ENCODE data around the gene SPATA16. TPM values are rescaled to one million over a fixed set of nuclear protein-coding genes. Genes with fewer than 3 reads are reported as not detected.
A peak's percentile ranks its signal among the peaks of the same experiment; 100 is the strongest.

The SPATA16 gene
- total and polyA plus RNA-seq, 2 experiments from 2014 or later, result not detected

DNA sequence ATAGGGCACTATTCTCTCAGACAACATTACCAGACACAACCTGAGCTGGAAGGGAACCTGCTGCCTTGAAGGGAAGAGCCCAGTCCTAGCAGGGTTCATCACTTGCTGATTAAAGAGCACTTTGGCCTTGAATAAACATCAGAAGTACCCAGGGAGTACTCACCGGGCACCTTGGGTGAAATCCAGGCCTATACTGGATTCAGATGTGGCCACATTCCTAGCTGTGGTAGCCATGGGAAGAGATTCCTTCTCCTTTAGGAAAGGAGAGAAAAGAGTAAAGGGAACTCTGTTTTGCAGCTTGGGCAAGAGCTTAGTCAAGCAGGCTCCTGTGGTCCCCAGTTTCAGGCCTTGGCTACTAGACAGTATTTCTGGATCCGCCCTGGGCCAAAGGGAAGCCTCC is 195.0 kb downstream of the SPATA16 start:
- Histone ChIP-seq H4K20me1 (replicated peaks; ENCODE audit: insufficient read depth) (no peaks in the 10 kb centered on the region), H3K4me2 (no peak overlapping the region), H3K4me3 (no peak overlapping the region), H3K27ac (ENCODE audit: low read depth) (no peak overlapping the region), H3K9me2 (ENCODE audit: insufficient read depth) (no peaks in the 10 kb centered on the region), H3K27me3 (ENCODE audit: insufficient read depth) (no peaks in the 10 kb centered on the region), H2AFZ (no peak overlapping the region), H3K79me2 (replicated peaks; ENCODE audit: insufficient read depth) (no peaks in the 10 kb centered on the region), H3F3A (replicated peaks; ENCODE audit: low read depth) (no peaks in the 10 kb centered on the region), H3K4me1 (ENCODE audit: insufficient read depth) (peaks cover 5% of the 10 kb centered on the region; the same call in 1 of the 2 replicates), H3K36me3 (ENCODE audit: insufficient read depth) (no peaks in the 10 kb centered on the region)
- no peak for TF ChIP-seq CREB1 (CRISPR knock-in tag; IDR thresholded peaks at IDR 0.05; ENCODE audit: low read depth)
- no peak for TF ChIP-seq POLR2AphosphoS5 (IDR thresholded peaks at IDR 0.05; ENCODE audit: low read depth)
- no peak for TF ChIP-seq JUNB (IDR thresholded peaks at IDR 0.05; ENCODE audit: unreplicated experiment)
- TF ChIP-seq, protein P1, sequence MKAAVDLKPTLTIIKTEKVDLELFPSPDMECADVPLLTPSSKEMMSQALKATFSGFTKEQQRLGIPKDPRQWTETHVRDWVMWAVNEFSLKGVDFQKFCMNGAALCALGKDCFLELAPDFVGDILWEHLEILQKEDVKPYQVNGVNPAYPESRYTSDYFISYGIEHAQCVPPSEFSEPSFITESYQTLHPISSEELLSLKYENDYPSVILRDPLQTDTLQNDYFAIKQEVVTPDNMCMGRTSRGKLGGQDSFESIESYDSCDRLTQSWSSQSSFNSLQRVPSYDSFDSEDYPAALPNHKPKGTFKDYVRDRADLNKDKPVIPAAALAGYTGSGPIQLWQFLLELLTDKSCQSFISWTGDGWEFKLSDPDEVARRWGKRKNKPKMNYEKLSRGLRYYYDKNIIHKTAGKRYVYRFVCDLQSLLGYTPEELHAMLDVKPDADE (IDR thresholded peaks at IDR 0.05), result no peak
- no peak for TF ChIP-seq ZNF114 (CRISPR knock-in tag; IDR thresholded peaks at IDR 0.05)
- TF ChIP-seq STAT1 (IDR thresholded peaks at IDR 0.05; ENCODE audit: unreplicated experiment), result no peak
- no peak for TF ChIP-seq EZH2phosphoT487 (IDR thresholded peaks at IDR 0.05; ENCODE audit: unreplicated experiment)
- TF ChIP-seq EZH2 (IDR thresholded peaks at IDR 0.05; ENCODE audit: low read depth, unreplicated experiment), result no peak
- no peaks in the 10 kb centered on the region for H3K36me3 Mint-ChIP-seq (ENCODE audit: low read depth)
- H3K4me1 Mint-ChIP-seq, result peaks cover 3% of the 10 kb centered on the region; the same call in 1 of the 3 replicates
- no peak for ATAC-seq
- H3K27me3 Mint-ChIP-seq (ENCODE audit: insufficient read depth, low read depth, poor library complexity), result peaks cover 1% of the 10 kb centered on the region
- no peaks in the 10 kb centered on the region for H3K9me3 Mint-ChIP-seq
- no peak overlapping the region for H3K4me3 Mint-ChIP-seq
- no peak for DNase-seq (ENCODE audit: low spot score)
- H3K27ac Mint-ChIP-seq, result no peak overlapping the region

- H3K27me3 Mint-ChIP-seq (ENCODE audit: insufficient read depth, low read depth, poor library complexity), result peaks cover 1% of the 10 kb centered on the region
- Histone ChIP-seq H3K9me2 (ENCODE audit: insufficient read depth) (0 out of 2 replicates have a peak, but pooled peaks cover 5% of the 10 kb centered on the region), H3K4me2 (no peak overlapping the region), H3K27me3 (ENCODE audit: insufficient read depth) (no peaks in the 10 kb centered on the region), H2AFZ (peak overlapping the region; percentile 87; the same call in 1 of the 2 replicates), H3F3A (replicated peaks; ENCODE audit: low read depth) (no peaks in the 10 kb centered on the region), H3K79me2 (replicated peaks; ENCODE audit: insufficient read depth) (no peaks in the 10 kb centered on the region), H3K4me1 (ENCODE audit: insufficient read depth) (peaks cover 13% of the 10 kb centered on the region), H3K4me3 (no peak overlapping the region), H4K20me1 (replicated peaks; ENCODE audit: insufficient read depth) (no peaks in the 10 kb centered on the region), H3K27ac (ENCODE audit: low read depth) (no peak overlapping the region), H3K36me3 (ENCODE audit: insufficient read depth) (no peaks in the 10 kb centered on the region)
- ATAC-seq (peak; percentile 34; the same call in 2 of the 3 replicates), DNase-seq (ENCODE audit: low spot score) (peak; percentile 16)
- H3K9me3 Mint-ChIP-seq, result no peaks in the 10 kb centered on the region
- H3K36me3 Mint-ChIP-seq (ENCODE audit: low read depth), result no peaks in the 10 kb centered on the region
- no peak overlapping the region for H3K4me3 Mint-ChIP-seq
- peaks cover 15% of the 10 kb centered on the region for H3K4me1 Mint-ChIP-seq
- H3K27ac Mint-ChIP-seq, result no peak overlapping the region
- TF ChIP-seq JUNB (IDR thresholded peaks at IDR 0.05; ENCODE audit: unreplicated experiment) (no peak), ZNF114 (CRISPR knock-in tag; IDR thresholded peaks at IDR 0.05) (no peak), CREB1 (CRISPR knock-in tag; IDR thresholded peaks at IDR 0.05; ENCODE audit: low read depth) (no peak), EZH2 (IDR thresholded peaks at IDR 0.05; ENCODE audit: low read depth, unreplicated experiment) (no peak), EZH2phosphoT487 (IDR thresholded peaks at IDR 0.05; ENCODE audit: unreplicated experiment) (no peak), NANOG (IDR thresholded peaks at IDR 0.05; ENCODE audit: borderline replicate concordance) (no peak), STAT1 (IDR thresholded peaks at IDR 0.05; ENCODE audit: unreplicated experiment) (no peak)
- TF ChIP-seq, protein P2, sequence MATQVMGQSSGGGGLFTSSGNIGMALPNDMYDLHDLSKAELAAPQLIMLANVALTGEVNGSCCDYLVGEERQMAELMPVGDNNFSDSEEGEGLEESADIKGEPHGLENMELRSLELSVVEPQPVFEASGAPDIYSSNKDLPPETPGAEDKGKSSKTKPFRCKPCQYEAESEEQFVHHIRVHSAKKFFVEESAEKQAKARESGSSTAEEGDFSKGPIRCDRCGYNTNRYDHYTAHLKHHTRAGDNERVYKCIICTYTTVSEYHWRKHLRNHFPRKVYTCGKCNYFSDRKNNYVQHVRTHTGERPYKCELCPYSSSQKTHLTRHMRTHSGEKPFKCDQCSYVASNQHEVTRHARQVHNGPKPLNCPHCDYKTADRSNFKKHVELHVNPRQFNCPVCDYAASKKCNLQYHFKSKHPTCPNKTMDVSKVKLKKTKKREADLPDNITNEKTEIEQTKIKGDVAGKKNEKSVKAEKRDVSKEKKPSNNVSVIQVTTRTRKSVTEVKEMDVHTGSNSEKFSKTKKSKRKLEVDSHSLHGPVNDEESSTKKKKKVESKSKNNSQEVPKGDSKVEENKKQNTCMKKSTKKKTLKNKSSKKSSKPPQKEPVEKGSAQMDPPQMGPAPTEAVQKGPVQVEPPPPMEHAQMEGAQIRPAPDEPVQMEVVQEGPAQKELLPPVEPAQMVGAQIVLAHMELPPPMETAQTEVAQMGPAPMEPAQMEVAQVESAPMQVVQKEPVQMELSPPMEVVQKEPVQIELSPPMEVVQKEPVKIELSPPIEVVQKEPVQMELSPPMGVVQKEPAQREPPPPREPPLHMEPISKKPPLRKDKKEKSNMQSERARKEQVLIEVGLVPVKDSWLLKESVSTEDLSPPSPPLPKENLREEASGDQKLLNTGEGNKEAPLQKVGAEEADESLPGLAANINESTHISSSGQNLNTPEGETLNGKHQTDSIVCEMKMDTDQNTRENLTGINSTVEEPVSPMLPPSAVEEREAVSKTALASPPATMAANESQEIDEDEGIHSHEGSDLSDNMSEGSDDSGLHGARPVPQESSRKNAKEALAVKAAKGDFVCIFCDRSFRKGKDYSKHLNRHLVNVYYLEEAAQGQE (IDR thresholded peaks at IDR 0.05; ENCODE audit: unreplicated experiment), result no peak
These were observed 201.3 kb downstream of the SPATA16 start for GRCh38 chr3:172939651-172940293.
